ENCODE results near the gene MCMBP. TPM values are rescaled to one million over a fixed set of nuclear protein-coding genes. Genes with fewer than 3 reads are reported as not detected.
A peak's percentile ranks its signal among the peaks of the same experiment; 100 is the strongest.

MCMBP gene
- total RNA-seq, 1 experiment from 2014 or later, result 36.1 TPM

DNA sequence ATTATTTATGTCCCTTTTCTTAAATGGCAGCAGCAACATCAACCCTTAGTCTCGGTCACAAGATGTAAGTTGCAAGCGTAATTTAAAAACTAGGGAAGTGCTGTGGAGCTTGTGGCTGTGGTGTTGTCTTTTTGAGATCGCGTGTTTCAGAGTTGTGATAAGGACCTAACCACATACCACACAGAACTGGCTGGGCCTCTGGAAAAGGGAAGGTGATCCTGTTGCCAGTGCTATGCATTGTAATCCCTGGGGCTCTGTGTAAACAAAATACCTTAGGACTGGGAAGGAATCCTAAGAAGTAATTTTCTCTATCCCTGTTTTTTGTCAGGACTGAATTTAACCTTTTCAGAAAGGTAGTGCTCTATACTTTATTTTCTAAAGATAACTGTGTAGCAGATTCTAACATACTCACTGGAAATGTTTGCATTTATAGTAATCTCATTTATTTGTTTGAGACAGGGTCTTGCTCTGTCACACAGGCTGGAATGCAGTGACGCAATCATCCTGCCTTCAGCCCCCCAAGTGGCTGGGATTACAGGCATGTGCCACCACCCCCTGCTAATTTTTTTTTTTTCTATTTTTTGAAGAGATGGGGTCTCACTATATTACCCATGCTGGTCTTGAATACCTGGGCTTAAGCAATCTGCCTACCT lies 86.4 kb downstream of the MCMBP start:
- H3K9me2 ChIP-seq (replicated peaks; ENCODE audit: low read length), result no peaks in the 10 kb centered on the region
- no peaks in the 10 kb centered on the region for H4K20me1 ChIP-seq (ENCODE audit: low read length)
- no peak overlapping the region for H3K4me2 ChIP-seq (ENCODE audit: low read length)
- ATAC-seq, result no peak
- H2AFZ ChIP-seq (ENCODE audit: low read length), result no peak overlapping the region
- peak; percentile 32 for DNase-seq
- peaks cover 6% of the 10 kb centered on the region; the same call in 1 of the 2 replicates for H3K4me1 ChIP-seq (ENCODE audit: insufficient read depth, low read length)
- TF ChIP-seq, protein P1, sequence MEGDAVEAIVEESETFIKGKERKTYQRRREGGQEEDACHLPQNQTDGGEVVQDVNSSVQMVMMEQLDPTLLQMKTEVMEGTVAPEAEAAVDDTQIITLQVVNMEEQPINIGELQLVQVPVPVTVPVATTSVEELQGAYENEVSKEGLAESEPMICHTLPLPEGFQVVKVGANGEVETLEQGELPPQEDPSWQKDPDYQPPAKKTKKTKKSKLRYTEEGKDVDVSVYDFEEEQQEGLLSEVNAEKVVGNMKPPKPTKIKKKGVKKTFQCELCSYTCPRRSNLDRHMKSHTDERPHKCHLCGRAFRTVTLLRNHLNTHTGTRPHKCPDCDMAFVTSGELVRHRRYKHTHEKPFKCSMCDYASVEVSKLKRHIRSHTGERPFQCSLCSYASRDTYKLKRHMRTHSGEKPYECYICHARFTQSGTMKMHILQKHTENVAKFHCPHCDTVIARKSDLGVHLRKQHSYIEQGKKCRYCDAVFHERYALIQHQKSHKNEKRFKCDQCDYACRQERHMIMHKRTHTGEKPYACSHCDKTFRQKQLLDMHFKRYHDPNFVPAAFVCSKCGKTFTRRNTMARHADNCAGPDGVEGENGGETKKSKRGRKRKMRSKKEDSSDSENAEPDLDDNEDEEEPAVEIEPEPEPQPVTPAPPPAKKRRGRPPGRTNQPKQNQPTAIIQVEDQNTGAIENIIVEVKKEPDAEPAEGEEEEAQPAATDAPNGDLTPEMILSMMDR (conservative IDR thresholded peaks at IDR 0.05; ENCODE audit: low read depth, low read length), result no peak
- TF ChIP-seq EZH2phosphoT487 (IDR thresholded peaks at IDR 0.05; ENCODE audit: borderline replicate concordance, low read length), result no peak
- TF ChIP-seq EZH2 (IDR thresholded peaks at IDR 0.05; ENCODE audit: low read length, unreplicated experiment), result no peak
- no peaks in the 10 kb centered on the region for H3F3A ChIP-seq (ENCODE audit: low read length, unreplicated experiment)
- POLR2A ChIA-PET (ENCODE audit: unreplicated experiment), result no interaction called here
- no peak overlapping the region for H3K27ac ChIP-seq (ENCODE audit: low read length)
- H3K9me3 ChIP-seq (ENCODE audit: low read length), result no peaks in the 10 kb centered on the region
- BruUV-seq (replicated peaks), result no TSS peak
- CTCF ChIA-PET, result no interaction called here
- no peaks in the 10 kb centered on the region for H3K36me3 ChIP-seq (ENCODE audit: low read depth, low read length)
- intact Hi-C loops (cut with micrococcal nuclease), result no loop called here
- no peak overlapping the region for H3K9ac ChIP-seq (ENCODE audit: low read length)
- H3K27me3 ChIP-seq (ENCODE audit: low read length), result no peaks in the 10 kb centered on the region
- no peaks in the 10 kb centered on the region for H3K79me2 ChIP-seq (ENCODE audit: low read length)
- no peak overlapping the region for H3K4me3 ChIP-seq (ENCODE audit: low read length)

- Histone ChIP-seq H3K36me3 (ENCODE audit: low read depth, low read length) (no peaks in the 10 kb centered on the region), H3K79me2 (ENCODE audit: low read length) (no peaks in the 10 kb centered on the region), H3K4me2 (ENCODE audit: low read length) (no peak overlapping the region), H3K9ac (ENCODE audit: low read length) (no peak overlapping the region), H3K27me3 (ENCODE audit: low read length) (no peaks in the 10 kb centered on the region), H3K4me1 (ENCODE audit: insufficient read depth, low read length) (peaks cover 6% of the 10 kb centered on the region; the same call in 1 of the 2 replicates), H3K4me3 (ENCODE audit: low read length) (no peak overlapping the region), H4K20me1 (ENCODE audit: low read length) (no peaks in the 10 kb centered on the region), H3K27ac (ENCODE audit: low read length) (no peak overlapping the region), H3K9me2 (replicated peaks; ENCODE audit: low read length) (no peaks in the 10 kb centered on the region), H3F3A (ENCODE audit: low read length, unreplicated experiment) (no peaks in the 10 kb centered on the region), H3K9me3 (ENCODE audit: low read length) (no peaks in the 10 kb centered on the region), H2AFZ (ENCODE audit: low read length) (no peak overlapping the region)
- CTCF ChIA-PET, result interaction anchor here (0.7 kb wide), 1 partner anchor 585 kb away, joined by 6 read pairs; no protein-coding TSS in a partner anchor
- POLR2A ChIA-PET (ENCODE audit: unreplicated experiment), result no interaction called here
- TF ChIP-seq, protein P1 (conservative IDR thresholded peaks at IDR 0.05; ENCODE audit: low read depth, low read length), result no peak
- TF ChIP-seq EZH2 (IDR thresholded peaks at IDR 0.05; ENCODE audit: low read length, unreplicated experiment) (no peak), EZH2phosphoT487 (IDR thresholded peaks at IDR 0.05; ENCODE audit: borderline replicate concordance, low read length) (no peak)
- DNase-seq, result no peak
- ATAC-seq, result no peak
- intact Hi-C loops (cut with micrococcal nuclease), result no loop called here
- no TSS peak for BruUV-seq (replicated peaks)
These were observed 88.1 kb downstream of the MCMBP start for GRCh38 chr10:119784340-119785067.

GRCh38 chr10:119783665-119784027 lies 89.0 kb downstream of the MCMBP start:
- Histone ChIP-seq H3K27me3 (ENCODE audit: low read length) (no peaks in the 10 kb centered on the region), H3K4me1 (ENCODE audit: insufficient read depth, low read length) (peaks cover 10% of the 10 kb centered on the region; the same call in 1 of the 2 replicates), H4K20me1 (ENCODE audit: low read length) (no peaks in the 10 kb centered on the region), H3K36me3 (ENCODE audit: low read depth, low read length) (no peaks in the 10 kb centered on the region), H3K27ac (ENCODE audit: low read length) (no peak overlapping the region), H3K9ac (ENCODE audit: low read length) (no peak overlapping the region), H3K4me3 (ENCODE audit: low read length) (no peak overlapping the region), H3K9me2 (replicated peaks; ENCODE audit: low read length) (no peaks in the 10 kb centered on the region), H3K4me2 (ENCODE audit: low read length) (no peak overlapping the region), H3F3A (ENCODE audit: low read length, unreplicated experiment) (no peaks in the 10 kb centered on the region), H2AFZ (ENCODE audit: low read length) (no peak overlapping the region), H3K9me3 (ENCODE audit: low read length) (no peaks in the 10 kb centered on the region), H3K79me2 (ENCODE audit: low read length) (no peaks in the 10 kb centered on the region)
- DNase-seq (no peak), ATAC-seq (no peak)
- intact Hi-C loops (cut with micrococcal nuclease), result no loop called here
- no TSS peak for BruUV-seq (replicated peaks)
- TF ChIP-seq EZH2 (IDR thresholded peaks at IDR 0.05; ENCODE audit: low read length, unreplicated experiment) (no peak), EZH2phosphoT487 (IDR thresholded peaks at IDR 0.05; ENCODE audit: borderline replicate concordance, low read length) (no peak)
- TF ChIP-seq, protein P1 (conservative IDR thresholded peaks at IDR 0.05; ENCODE audit: low read depth, low read length), result no peak
- ChIA-PET CTCF (no interaction called here), POLR2A (ENCODE audit: unreplicated experiment) (no interaction called here)

All from PC-3 (cell line).